HCT116 (cell line): Measurements from ENCODE around the gene TMEM119.

ENCODE experiments used
- CTCF ChIP-seq, 3 experiments: fragments of 200-600 bp in 1 of 3; sonication (generic) in 1 of 3; IDR thresholded peaks in 2 of 3; conservative IDR thresholded peaks in 1 of 3; 2 replicates each; pipeline ENCODE4 v1.5.1; 2012 to 2017; ENCODE audit warnings: low read depth in 2 of 3, low read length in 2 of 3, antibody characterized with exemption in 1 of 3, borderline replicate concordance in 1 of 3, control low read depth in 1 of 3, mild to moderate bottlenecking in 1 of 3, mixed read lengths in 1 of 3, mixed run types in 1 of 3, moderate library complexity in 1 of 3; ENCODE audit not compliant: insufficient read depth in 1 of 3
- EZH2 ChIP-seq: fragments of 200-600 bp; sonication (generic); IDR thresholded peaks from 2 replicates; pipeline ENCODE4 v1.6.1; 2017; ENCODE audit warnings: antibody characterized with exemption, mixed run types
- POLR2A ChIP-seq: IDR thresholded peaks from 2 replicates; pipeline ENCODE4 v1.7.0; 2011; ENCODE audit warnings: borderline replicate concordance; ENCODE audit not compliant: insufficient read depth, insufficient read length; ENCODE audit errors: extremely low read depth
- TF ChIP-seq, protein P1 (sequence below): IDR thresholded peaks from 2 replicates; pipeline ENCODE4 v1.6.1; 2012; ENCODE audit warnings: low read depth

DNA sequence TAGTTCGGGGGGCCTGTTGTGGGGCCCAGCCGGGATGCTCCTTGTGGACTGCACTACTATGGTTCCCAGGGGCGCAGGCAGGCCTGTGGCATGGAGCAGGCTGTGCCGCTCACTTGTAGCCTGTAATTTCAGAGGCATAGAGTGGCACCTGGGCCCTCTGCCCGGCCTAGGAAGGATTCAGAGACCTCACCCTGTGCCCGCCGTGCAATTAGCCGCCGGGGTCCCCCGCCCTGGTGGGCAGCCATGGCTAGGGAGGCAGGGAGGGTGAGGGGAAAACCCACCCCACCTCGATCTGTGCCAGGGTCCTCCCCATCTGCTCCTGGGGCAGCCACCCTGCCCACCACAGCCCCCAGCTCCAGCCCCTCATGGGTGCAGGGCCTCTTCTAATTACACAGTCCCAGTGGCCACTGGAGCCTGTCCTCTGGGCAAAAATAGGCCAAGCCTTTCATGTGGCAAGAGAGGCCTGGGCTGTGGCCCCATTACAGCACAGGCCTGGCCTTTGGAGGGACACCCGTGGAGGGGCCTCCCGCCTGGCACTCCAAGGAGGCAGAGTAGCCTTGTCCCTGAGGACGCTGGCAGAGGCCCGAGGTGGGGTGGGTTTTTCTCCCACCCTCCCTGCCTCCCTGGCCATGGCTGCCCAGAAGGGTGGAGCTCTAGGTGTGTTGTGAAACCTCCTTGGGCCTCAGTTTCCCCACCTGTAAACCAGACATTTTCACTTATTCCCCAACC lies 5.3 kb upstream of the TMEM119 start:
- TF ChIP-seq POLR2A (no peak), CTCF (IDR thresholded peaks at IDR 0.05 in 2 of 3, conservative IDR thresholded peaks at IDR 0.05 in 1 of 3; ENCODE audit: borderline replicate concordance in 1 of 3, insufficient read depth in 1 of 3, low read depth in 2 of 3, low read length in 2 of 3) (no peak), EZH2 (no peak)
- TF ChIP-seq, protein P1, sequence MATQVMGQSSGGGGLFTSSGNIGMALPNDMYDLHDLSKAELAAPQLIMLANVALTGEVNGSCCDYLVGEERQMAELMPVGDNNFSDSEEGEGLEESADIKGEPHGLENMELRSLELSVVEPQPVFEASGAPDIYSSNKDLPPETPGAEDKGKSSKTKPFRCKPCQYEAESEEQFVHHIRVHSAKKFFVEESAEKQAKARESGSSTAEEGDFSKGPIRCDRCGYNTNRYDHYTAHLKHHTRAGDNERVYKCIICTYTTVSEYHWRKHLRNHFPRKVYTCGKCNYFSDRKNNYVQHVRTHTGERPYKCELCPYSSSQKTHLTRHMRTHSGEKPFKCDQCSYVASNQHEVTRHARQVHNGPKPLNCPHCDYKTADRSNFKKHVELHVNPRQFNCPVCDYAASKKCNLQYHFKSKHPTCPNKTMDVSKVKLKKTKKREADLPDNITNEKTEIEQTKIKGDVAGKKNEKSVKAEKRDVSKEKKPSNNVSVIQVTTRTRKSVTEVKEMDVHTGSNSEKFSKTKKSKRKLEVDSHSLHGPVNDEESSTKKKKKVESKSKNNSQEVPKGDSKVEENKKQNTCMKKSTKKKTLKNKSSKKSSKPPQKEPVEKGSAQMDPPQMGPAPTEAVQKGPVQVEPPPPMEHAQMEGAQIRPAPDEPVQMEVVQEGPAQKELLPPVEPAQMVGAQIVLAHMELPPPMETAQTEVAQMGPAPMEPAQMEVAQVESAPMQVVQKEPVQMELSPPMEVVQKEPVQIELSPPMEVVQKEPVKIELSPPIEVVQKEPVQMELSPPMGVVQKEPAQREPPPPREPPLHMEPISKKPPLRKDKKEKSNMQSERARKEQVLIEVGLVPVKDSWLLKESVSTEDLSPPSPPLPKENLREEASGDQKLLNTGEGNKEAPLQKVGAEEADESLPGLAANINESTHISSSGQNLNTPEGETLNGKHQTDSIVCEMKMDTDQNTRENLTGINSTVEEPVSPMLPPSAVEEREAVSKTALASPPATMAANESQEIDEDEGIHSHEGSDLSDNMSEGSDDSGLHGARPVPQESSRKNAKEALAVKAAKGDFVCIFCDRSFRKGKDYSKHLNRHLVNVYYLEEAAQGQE, result no peak
